Fibroblast of skin of left quadriceps (primary cell): ENCODE measurements around the gene ADCK1.
"Not testable (repeated sequence)": the region's sequence is repeated elsewhere in the genome, so short reads cannot be mapped to it uniquely, and the experiment has no call there.

Experiments used
- DNase-seq, 2 experiments: peaks; one replicate each; pipeline ENCODE4 v3.0.0-alpha.2; 2013; ENCODE audit warnings: low read depth in 2 of 2

The ADCK1 gene

GRCh38 chr14:77902811-77903210, 102.9 kb downstream of the ADCK1 start:
- DNase-seq: no peak

GRCh38 chr14:77903221-77903620, 103.3 kb downstream of the ADCK1 start:
- peak; percentile 90 for DNase-seq

GRCh38 chr14:77903937-77904617, 104.2 kb downstream of the ADCK1 start:
- DNase-seq: peak; percentile 39 to 49

- no peak for DNase-seq
Measured at GRCh38 chr14:77906446-77906845, 106.5 kb downstream of the ADCK1 start.

GRCh38 chr14:77908847-77909246, 108.9 kb downstream of the ADCK1 start:
- DNase-seq: no peak

- no peak for DNase-seq
Measured at GRCh38 chr14:77909911-77910310, 110.0 kb downstream of the ADCK1 start.

GRCh38 chr14:77910506-77910905, 110.6 kb downstream of the ADCK1 start:
- DNase-seq: no peak

- DNase-seq: no peak
Measured at GRCh38 chr14:77911356-77911755, 111.4 kb downstream of the ADCK1 start.

- no peak for DNase-seq
Measured at GRCh38 chr14:77912754-77913556, 113.0 kb downstream of the ADCK1 start.

GRCh38 chr14:77914073-77914721, 114.3 kb downstream of the ADCK1 start:
- DNase-seq: no peak

GRCh38 chr14:77915390-77915789, 115.5 kb downstream of the ADCK1 start:
- not testable (repeated sequence) for DNase-seq

- no peak for DNase-seq
Measured at GRCh38 chr14:77917491-77918201, 117.7 kb downstream of the ADCK1 start.

- DNase-seq: no peak
Measured at GRCh38 chr14:77918448-77918847, 118.5 kb downstream of the ADCK1 start.

- no peak for DNase-seq
Measured at GRCh38 chr14:77920312-77920711, 120.4 kb downstream of the ADCK1 start.

- DNase-seq: no peak
Measured at GRCh38 chr14:77921818-77922217, 121.9 kb downstream of the ADCK1 start.

GRCh38 chr14:77923131-77923936, 123.4 kb downstream of the ADCK1 start:
- no peak for DNase-seq

GRCh38 chr14:77924141-77924948, 124.4 kb downstream of the ADCK1 start:
- DNase-seq: no peak

- DNase-seq: no peak
Measured at GRCh38 chr14:77926942-77927341, 127.0 kb downstream of the ADCK1 start.

- DNase-seq: no peak
Measured at GRCh38 chr14:77931441-77931840, 131.5 kb downstream of the ADCK1 start.

GRCh38 chr14:77936138-77936639, 136.3 kb downstream of the ADCK1 start:
- DNase-seq: no peak
